Subcutaneous abdominal adipose tissue (tissue), 5 donors: Measurements from ENCODE around the gene SNRPA.
"Not testable (repeated sequence)": the region's sequence is repeated elsewhere in the genome, so short reads cannot be mapped to it uniquely, and the experiment has no call there.

Source experiments
- H3K27ac ChIP-seq: one replicate; pipeline ENCODE4 v1.7.0; 2013; ENCODE audit warnings: low read depth, mild to moderate bottlenecking, inconsistent platforms, low read length, moderate library complexity
- H3K27me3 ChIP-seq, 5 donors: one replicate each; pipeline ENCODE4 v1.7.0; 2013; ENCODE audit warnings: low read length in 5 of 5, inconsistent platforms in 1 of 5; ENCODE audit not compliant: control insufficient read depth in 5 of 5, insufficient read depth in 4 of 5
- H3K36me3 ChIP-seq, 5 donors: one replicate each; pipeline ENCODE4 v1.7.0; 2013; ENCODE audit warnings: low read length in 5 of 5; ENCODE audit not compliant: control insufficient read depth in 5 of 5, insufficient read depth in 5 of 5
- H3K4me1 ChIP-seq, 5 donors: one replicate each; pipeline ENCODE4 v1.7.0; 2013; ENCODE audit warnings: low read length in 5 of 5, mild to moderate bottlenecking in 3 of 5, moderate library complexity in 1 of 5; ENCODE audit not compliant: control insufficient read depth in 5 of 5, insufficient read depth in 5 of 5
- H3K4me3 ChIP-seq, 5 donors: one replicate each; pipeline ENCODE4 v1.7.0; 2013; ENCODE audit warnings: low read length in 5 of 5, low read depth in 1 of 5
- H3K9ac ChIP-seq, 5 donors: one replicate each; pipeline ENCODE4 v1.7.0; 2013; ENCODE audit warnings: low read length in 5 of 5, mild to moderate bottlenecking in 4 of 5, moderate library complexity in 3 of 5
- H3K9me3 ChIP-seq, 5 donors: one replicate each; pipeline ENCODE4 v1.7.0; 2013; ENCODE audit warnings: low read length in 5 of 5; ENCODE audit not compliant: control insufficient read depth in 5 of 5
- donor health status: healthy.
- donor health status: healthy.
- donor health status: healthy.
- donor health status: healthy.
- donor health status: healthy.

Gene SNRPA

DNA sequence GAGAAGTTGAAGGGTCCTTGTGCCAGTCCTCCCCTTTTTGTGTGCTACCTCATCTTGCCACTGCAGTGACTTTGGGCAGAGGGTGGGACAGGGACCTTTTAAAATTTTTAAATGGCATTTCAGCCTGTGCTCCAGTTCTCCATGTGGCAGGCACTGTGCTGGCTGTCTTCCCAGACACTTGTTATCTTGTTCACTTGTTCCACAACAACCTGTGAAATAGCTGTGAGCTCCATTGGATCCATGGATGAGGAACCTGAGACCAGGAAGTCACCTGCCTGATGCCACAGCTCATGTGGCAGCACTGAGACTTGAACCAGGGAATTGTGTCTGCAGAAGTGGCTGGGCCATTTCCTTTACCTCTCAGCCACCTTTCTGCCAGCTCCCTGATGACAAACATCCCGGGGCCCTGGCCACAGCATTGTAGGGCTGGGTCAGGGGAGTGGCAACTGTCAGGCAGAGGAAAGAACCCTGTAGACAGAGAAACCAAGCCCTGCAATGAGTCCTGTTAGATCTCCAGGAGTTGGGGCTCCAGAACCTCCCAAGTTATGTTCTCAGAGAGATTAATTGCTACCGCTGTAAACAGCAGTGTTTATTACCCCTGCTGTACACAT is 54.4 kb downstream of the SNRPA start:
- H3K27me3 ChIP-seq: peaks cover 0 to 2% (median 0%) of the 10 kb centered on the region in 5 donors
- peak overlapping the region; percentile 79 for H3K27ac ChIP-seq
- H3K9me3 ChIP-seq: no peaks in the 10 kb centered on the region
- H3K36me3 ChIP-seq: peaks cover 0 to 61% (median 53%) of the 10 kb centered on the region in 5 donors
- no peak overlapping the region for H3K4me3 ChIP-seq
- peak overlapping the region in 2 of 5 donors; percentile 2 to 74 for H3K9ac ChIP-seq
- peaks cover 44 to 100% (median 94%) of the 10 kb centered on the region in 5 donors for H3K4me1 ChIP-seq

- peak overlapping the region in 4 of 5 donors; percentile 13 to 74 (median 66) for H3K9ac ChIP-seq
- peak overlapping the region in 3 of 5 donors; percentile 33 to 46 (median 34) for H3K4me3 ChIP-seq
- peaks cover 40 to 99% (median 87%) of the 10 kb centered on the region in 5 donors for H3K4me1 ChIP-seq
- peaks cover 0 to 2% (median 0%) of the 10 kb centered on the region in 5 donors for H3K27me3 ChIP-seq
- H3K27ac ChIP-seq: peak overlapping the region; percentile 79
- no peaks in the 10 kb centered on the region for H3K9me3 ChIP-seq
- H3K36me3 ChIP-seq: peaks cover 0 to 50% (median 42%) of the 10 kb centered on the region in 5 donors
Observed at GRCh38 chr19:40806423-40807146, 55.6 kb downstream of the SNRPA start.

GRCh38 chr19:40807147-40808020 is 56.4 kb downstream of the SNRPA start:
- peaks cover 0 to 2% (median 0%) of the 10 kb centered on the region in 5 donors for H3K27me3 ChIP-seq
- no peaks in the 10 kb centered on the region for H3K9me3 ChIP-seq
- H3K4me1 ChIP-seq: peaks cover 34 to 99% (median 87%) of the 10 kb centered on the region in 5 donors
- peaks cover 0 to 45% (median 38%) of the 10 kb centered on the region in 5 donors for H3K36me3 ChIP-seq
- peak overlapping the region in 2 of 5 donors; percentile 13 to 22 for H3K4me3 ChIP-seq
- peak overlapping the region in 2 of 5 donors; percentile 5 to 74 for H3K9ac ChIP-seq
- peak overlapping the region; percentile 79 for H3K27ac ChIP-seq

GRCh38 chr19:40808021-40808325 is 57.0 kb downstream of the SNRPA start:
- H3K27me3 ChIP-seq: peaks cover 0 to 2% (median 0%) of the 10 kb centered on the region in 5 donors
- H3K27ac ChIP-seq: peak overlapping the region; percentile 79
- H3K9me3 ChIP-seq: no peaks in the 10 kb centered on the region
- peaks cover 0 to 45% (median 38%) of the 10 kb centered on the region in 5 donors for H3K36me3 ChIP-seq
- H3K9ac ChIP-seq: no peak overlapping the region
- H3K4me1 ChIP-seq: peaks cover 30 to 96% (median 84%) of the 10 kb centered on the region in 5 donors
- H3K4me3 ChIP-seq: no peak overlapping the region

GRCh38 chr19:40808497-40808896 is 57.5 kb downstream of the SNRPA start:
- peak overlapping the region; percentile 79 for H3K27ac ChIP-seq
- H3K4me1 ChIP-seq: peaks cover 25 to 93% (median 81%) of the 10 kb centered on the region in 5 donors
- H3K9me3 ChIP-seq: no peaks in the 10 kb centered on the region
- peaks cover 0 to 2% (median 0%) of the 10 kb centered on the region in 5 donors for H3K27me3 ChIP-seq
- no peak overlapping the region for H3K4me3 ChIP-seq
- H3K9ac ChIP-seq: no peak overlapping the region
- peaks cover 0 to 45% (median 38%) of the 10 kb centered on the region in 5 donors for H3K36me3 ChIP-seq

DNA sequence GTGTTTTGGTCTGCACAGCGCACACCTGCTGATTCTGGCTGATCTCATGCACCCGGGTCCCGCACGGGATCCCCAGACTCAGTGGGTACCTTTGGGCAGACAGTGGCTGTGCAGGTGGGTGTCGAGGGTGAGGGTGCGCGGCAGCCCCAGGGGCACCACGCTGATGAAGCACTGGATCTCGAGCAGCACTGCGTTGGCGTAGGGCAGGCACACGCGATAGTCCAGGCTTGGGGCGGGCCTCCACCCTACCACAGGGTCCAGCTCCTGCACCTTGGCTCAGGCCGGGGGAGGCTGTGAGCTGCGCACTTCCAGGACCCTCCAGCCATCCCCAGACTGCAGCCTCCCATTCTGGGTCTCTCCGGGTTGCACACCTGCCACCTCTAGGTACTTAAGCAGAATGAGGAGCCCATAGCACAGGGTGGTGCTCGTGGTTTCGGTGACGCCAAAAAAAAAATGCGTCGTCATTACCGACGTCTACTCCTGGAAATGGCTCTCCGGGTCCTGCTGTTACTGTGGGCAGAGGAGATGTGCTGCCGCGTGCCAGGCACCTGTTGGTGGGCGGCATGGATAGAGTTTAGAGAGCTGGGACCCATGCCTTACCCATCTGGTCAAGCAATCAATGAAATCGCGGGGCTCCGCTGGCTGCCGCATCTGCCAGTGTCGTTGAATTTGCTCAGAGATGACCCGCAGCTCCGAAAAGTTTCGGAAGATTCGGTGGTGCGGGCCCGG is 58.5 kb downstream of the SNRPA start:
- peak overlapping the region in 1 of 5 donors; percentile 39 for H3K9ac ChIP-seq
- H3K4me1 ChIP-seq: peaks cover 19 to 83% (median 71%) of the 10 kb centered on the region in 5 donors
- H3K36me3 ChIP-seq: peaks cover 0 to 38% (median 29%) of the 10 kb centered on the region in 5 donors
- H3K27ac ChIP-seq: no peak overlapping the region
- H3K27me3 ChIP-seq: peaks cover 0 to 2% (median 0%) of the 10 kb centered on the region in 5 donors
- peak overlapping the region in 4 of 5 donors; percentile 52 to 68 (median 62) for H3K4me3 ChIP-seq
- H3K9me3 ChIP-seq: no peaks in the 10 kb centered on the region

DNA sequence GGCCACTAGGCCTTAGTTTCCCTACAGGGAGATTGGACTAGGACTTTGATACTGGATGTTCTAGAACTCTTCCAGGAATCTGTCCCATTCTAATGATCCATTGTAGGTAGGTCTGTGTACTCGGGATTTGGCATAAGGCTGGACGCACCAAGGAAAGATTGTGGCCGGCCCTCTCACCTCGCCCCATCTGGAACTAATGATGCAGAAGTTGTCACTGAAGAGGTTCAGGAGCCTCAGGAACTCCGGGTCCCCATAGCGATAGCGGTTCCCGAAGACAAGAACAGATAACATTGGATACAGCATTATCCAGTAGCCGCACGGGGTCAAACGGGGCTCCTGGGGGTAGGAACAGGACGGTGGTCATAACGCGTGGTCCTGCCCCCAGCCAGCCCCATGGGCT is 59.2 kb downstream of the SNRPA start:
- Histone ChIP-seq H3K27ac (peak overlapping the region; percentile 37), H3K27me3 (peaks cover 0 to 2% (median 0%) of the 10 kb centered on the region in 5 donors), H3K4me1 (peaks cover 16 to 77% (median 65%) of the 10 kb centered on the region in 5 donors), H3K9me3 (no peaks in the 10 kb centered on the region), H3K9ac (peak overlapping the region in 2 of 5 donors; percentile 39 to 56), H3K36me3 (peaks cover 0 to 31% (median 25%) of the 10 kb centered on the region in 5 donors), H3K4me3 (peak overlapping the region; percentile 50 to 68 (median 59))

- Histone ChIP-seq H3K4me1 (peaks cover 10 to 70% (median 58%) of the 10 kb centered on the region in 5 donors), H3K36me3 (peaks cover 0 to 28% (median 25%) of the 10 kb centered on the region in 5 donors), H3K4me3 (peak overlapping the region; percentile 52 to 72 (median 64)), H3K27ac (peak overlapping the region; percentile 37), H3K9ac (peak overlapping the region in 1 of 5 donors; percentile 51)
- not testable (repeated sequence) for H3K27me3 ChIP-seq, H3K9me3 ChIP-seq
Observed at GRCh38 chr19:40810649-40811408, 59.8 kb downstream of the SNRPA start.
